H1 (cell line): Measurements from ENCODE around the gene RIPPLY1. TPM values are rescaled to one million over a fixed set of nuclear protein-coding genes. Genes with fewer than 3 reads are reported as not detected.
"Not testable (repeated sequence)": the region's sequence is repeated elsewhere in the genome, so short reads cannot be mapped to it uniquely, and the experiment has no call there.

Source experiments
- CTCF ChIA-PET: fragments of 300-600 bp; sonication (Branson Sonifier 250); formaldehyde crosslinking; loops from one replicate; lab custom pipeline; 2021; ENCODE audit not compliant: partially characterized antibody; lab: Charles Lee
- POLR2A ChIA-PET: fragments of 300-600 bp; sonication (Branson Sonifier 250); formaldehyde crosslinking; loops from one replicate; lab custom pipeline; 2021; ENCODE audit warnings: inconsistent platforms; ENCODE audit not compliant: partially characterized antibody; lab: Charles Lee
- DNase-seq, 2 experiments: peaks; one replicate each; pipeline versions ENCODE4 v3.0.0 to v3.0.0-alpha.2; 2010 to 2022; ENCODE audit warnings: low spot score in 2 of 2, low read depth in 1 of 2, mixed read lengths in 1 of 2
- FAIRE-seq: peaks from 2 replicates; lab custom pipeline; 2011; peaks lifted over from hg19 to GRCh38; lab: Jason Lieb, UNC
- H2AFZ ChIP-seq: 2 replicates; pipeline ENCODE4 v1.8.1; 2012; ENCODE audit warnings: low read length, inconsistent platforms
- H2AK5ac ChIP-seq: 2 replicates; pipeline ENCODE4 v1.6.1; 2013; ENCODE audit warnings: low read depth, low read length
- H2BK120ac ChIP-seq: replicated peaks from 2 replicates; pipeline ENCODE3; 2013; ENCODE audit warnings: low read depth, low read length, inconsistent platforms
- H2BK12ac ChIP-seq: 2 replicates; pipeline ENCODE4 v1.6.1; 2013; ENCODE audit warnings: low read depth, low read length
- H2BK15ac ChIP-seq: 2 replicates; pipeline ENCODE4 v1.6.1; 2013; ENCODE audit warnings: low read length
- H2BK20ac ChIP-seq: 2 replicates; pipeline ENCODE4 v1.6.1; 2013; ENCODE audit warnings: low read length
- H2BK5ac ChIP-seq: 2 replicates; pipeline ENCODE4 v1.6.1; 2013; ENCODE audit warnings: low read depth, low read length
- H3K14ac ChIP-seq: 2 replicates; pipeline ENCODE4 v1.6.1; 2013; ENCODE audit warnings: inconsistent platforms; ENCODE audit not compliant: insufficient read length
- H3K18ac ChIP-seq: 2 replicates; pipeline ENCODE4 v1.6.1; 2013; ENCODE audit warnings: low read length; ENCODE audit errors: extremely low read depth
- H3K23ac ChIP-seq: 2 replicates; pipeline ENCODE4 v1.6.1; 2013; ENCODE audit warnings: inconsistent platforms; ENCODE audit not compliant: insufficient read length
- H3K23me2 ChIP-seq: 2 replicates; pipeline ENCODE4 v1.6.1; 2013; ENCODE audit warnings: low read depth, low read length
- H3K27ac ChIP-seq: 2 replicates; pipeline ENCODE4 v1.6.1; 2011; ENCODE audit warnings: low read depth, low read length, inconsistent platforms
- H3K27me3 ChIP-seq, 4 experiments: replicated peaks in 1 of 4; 1 replicate in 1 of 4; 2 replicates in 3 of 4; pipeline versions ENCODE4 v1.6.1 to v1.8.1; 2011 to 2013; ENCODE audit warnings: low read length in 3 of 4, mild to moderate bottlenecking in 3 of 4, inconsistent platforms in 2 of 4, mixed read lengths in 2 of 4, moderate library complexity in 1 of 4; ENCODE audit not compliant: control insufficient read depth in 3 of 4, insufficient read depth in 3 of 4; ENCODE audit errors: extremely low read depth in 1 of 4
- H3K36me3 ChIP-seq, 4 experiments: 2 replicates each; pipeline versions ENCODE4 v1.6.1 to v1.8.1; 2011 to 2013; ENCODE audit warnings: mild to moderate bottlenecking in 4 of 4, low read length in 3 of 4, moderate library complexity in 2 of 4, control low read depth in 1 of 4, inconsistent platforms in 1 of 4; ENCODE audit not compliant: insufficient read depth in 4 of 4, control insufficient read depth in 2 of 4
- H3K4ac ChIP-seq: replicated peaks from 2 replicates; pipeline ENCODE3; 2013; ENCODE audit warnings: low read length, low read depth, mixed read lengths, inconsistent platforms; ENCODE audit not compliant: insufficient read length
- H3K4me1 ChIP-seq, 4 experiments: replicated peaks in 1 of 4; 1 replicate in 1 of 4; 2 replicates in 3 of 4; pipeline versions ENCODE4 v1.6.1 to v1.8.1; 2011 to 2013; ENCODE audit warnings: low read length in 3 of 4, inconsistent platforms in 2 of 4, mixed read lengths in 1 of 4; ENCODE audit not compliant: insufficient read depth in 4 of 4, control insufficient read depth in 3 of 4
- H3K4me2 ChIP-seq, 2 experiments: 2 replicates each; pipeline versions ENCODE4 v1.6.1 to v1.8.1; 2011 to 2013; ENCODE audit warnings: low read depth in 2 of 2, low read length in 2 of 2, control low read depth in 1 of 2, inconsistent platforms in 1 of 2, mild to moderate bottlenecking in 1 of 2; ENCODE audit not compliant: insufficient read depth in 1 of 2
- H3K4me3 ChIP-seq, 4 experiments: fragments of 200-600, 300-600 bp in 1 of 4; sonication (generic), shearing (Covaris generic), sonication (Bioruptor Twin) in 1 of 4; 2 replicates each; pipeline versions ENCODE4 v1.5.1 to v1.8.1; 2011 to 2016; ENCODE audit warnings: low read length in 4 of 4, low read depth in 3 of 4, control low read depth in 2 of 4, inconsistent platforms in 2 of 4, mild to moderate bottlenecking in 2 of 4, mixed read lengths in 1 of 4, moderate library complexity in 1 of 4; ENCODE audit not compliant: insufficient read depth in 2 of 4; ENCODE audit errors: extremely low read depth in 1 of 4
- H3K56ac ChIP-seq: replicated peaks from 2 replicates; pipeline ENCODE3; 2013; ENCODE audit warnings: low read depth, mild to moderate bottlenecking, mixed read lengths, low read length, inconsistent platforms; ENCODE audit not compliant: insufficient read length
- H3K79me1 ChIP-seq: 2 replicates; pipeline ENCODE4 v1.6.1; 2013; ENCODE audit warnings: low read depth, low read length, control low read depth
- H3K79me2 ChIP-seq, 2 experiments: 2 replicates each; pipeline versions ENCODE4 v1.6.1 to v1.8.1; 2012 to 2013; ENCODE audit warnings: low read length in 2 of 2, mild to moderate bottlenecking in 2 of 2, inconsistent platforms in 1 of 2; ENCODE audit not compliant: insufficient read depth in 2 of 2, control insufficient read depth in 1 of 2
- H3K9ac ChIP-seq, 4 experiments: replicated peaks in 1 of 4; 1 replicate in 1 of 4; 2 replicates in 3 of 4; pipeline versions ENCODE4 v1.6.1 to v1.8.1; 2011 to 2013; ENCODE audit warnings: low read depth in 3 of 4, low read length in 3 of 4, control low read depth in 2 of 4, mild to moderate bottlenecking in 2 of 4, moderate library complexity in 2 of 4, inconsistent platforms in 1 of 4; ENCODE audit errors: extremely low read depth in 1 of 4
- H3K9me3 ChIP-seq, 2 experiments: 2 replicates each; pipeline versions ENCODE4 v1.6.1 to v1.8.1; 2012 to 2013; ENCODE audit warnings: mild to moderate bottlenecking in 2 of 2, moderate library complexity in 2 of 2, control low read depth in 1 of 2, inconsistent platforms in 1 of 2, low read depth in 1 of 2, low read length in 1 of 2, mixed read lengths in 1 of 2; ENCODE audit not compliant: insufficient read depth in 2 of 2
- H4K20me1 ChIP-seq, 2 experiments: replicated peaks in 1 of 2; 2 replicates each; pipeline versions ENCODE3 to v1.8.1; 2011 to 2013; ENCODE audit warnings: inconsistent platforms in 2 of 2, low read length in 2 of 2, mild to moderate bottlenecking in 1 of 2; ENCODE audit not compliant: insufficient read depth in 2 of 2, control insufficient read depth in 1 of 2
- H4K5ac ChIP-seq: 2 replicates; pipeline ENCODE4 v1.6.1; 2013; ENCODE audit warnings: low read length, low read depth, mixed read lengths, inconsistent platforms; ENCODE audit not compliant: insufficient read length
- H4K8ac ChIP-seq: 2 replicates; pipeline ENCODE4 v1.8.0; 2013; ENCODE audit warnings: mild to moderate bottlenecking, moderate library complexity, low read length, inconsistent platforms; ENCODE audit not compliant: insufficient read depth; ENCODE audit errors: extremely low read depth
- H4K91ac ChIP-seq: replicated peaks from 2 replicates; pipeline ENCODE3; 2013; ENCODE audit warnings: low read length, mixed read lengths, inconsistent platforms; ENCODE audit not compliant: insufficient read length
- WGBS, 2 experiments: shearing (Covaris generic) in 1 of 2; methylation state at CpG; one replicate each; pipeline versions ENCODE4 v1.1.6 to v1.1.7; 2013 to 2015; ENCODE audit warnings: low lambda C conversion rate in 2 of 2, mixed read lengths in 2 of 2, inconsistent platforms in 1 of 2, low coverage in 1 of 2, missing lambda C conversion rate in 1 of 2; ENCODE audit not compliant: insufficient replicate concordance in 2 of 2, insufficient coverage in 1 of 2, insufficient read length in 1 of 2; ENCODE audit errors: extremely low coverage in 1 of 2, missing lambda C conversion rate in 1 of 2; 5-methylcytosine and 5-hydroxymethylcytosine counted together
- polyA plus RNA-seq, 7 experiments: library from polyadenylated mRNA; depleted of rRNA in 3 of 7; stranded (reverse) in 5 of 7; unstranded in 2 of 7; fragments of >200 nt in 5 of 7; fragments of 200-250 nt in 2 of 7; gene quantifications; 1 replicate in 5 of 7; 2 replicates in 1 of 7; 4 replicates in 1 of 7; pipeline versions ENCODE4 v1.2.1 to v1.2.3, GENCODE V29; 2011 to 2013; ENCODE audit warnings: missing spikeins in 2 of 7, mixed read lengths in 2 of 7
- total RNA-seq: library from RNA; stranded (reverse); fragmentation: NEBNext Ultra II Directional; extraction: Animal tissue kit (Norgen Biotek cat#: 25700); gene quantifications from 2 replicates; pipeline ENCODE4 v1.2.1, GENCODE V29; 2021

The RIPPLY1 gene
- total and polyA plus RNA-seq, 2 of the 8 experiments (the other 6 are each of a cell fraction or from before 2014, with no cell fraction given): not detected

- H3K4ac ChIP-seq, H3K79me1 ChIP-seq, H2AFZ ChIP-seq, H3K9me3 ChIP-seq, H3K27me3 ChIP-seq, POLR2A ChIA-PET, H3K4me3 ChIP-seq, H4K5ac ChIP-seq, H3K56ac ChIP-seq, H4K20me1 ChIP-seq, H2BK120ac ChIP-seq, H3K4me1 ChIP-seq, H2BK12ac ChIP-seq, H4K91ac ChIP-seq, H3K23ac ChIP-seq, FAIRE-seq, H2BK5ac ChIP-seq, DNase-seq, H3K4me2 ChIP-seq, H2AK5ac ChIP-seq, H3K23me2 ChIP-seq, H3K27ac ChIP-seq, H2BK20ac ChIP-seq, H3K18ac ChIP-seq, H2BK15ac ChIP-seq, H3K9ac ChIP-seq, H4K8ac ChIP-seq, H3K14ac ChIP-seq, H3K36me3 ChIP-seq, H3K79me2 ChIP-seq: not testable (repeated sequence)
- WGBS, 2 experiments: no CpG with 5 or more reads among the region's 2 CpGs
- CTCF ChIA-PET: interaction anchor here (4.2 kb wide), 1 partner anchor 21 kb away, joined by 19 read pairs; no protein-coding TSS in a partner anchor
These were observed 30.3 kb downstream of the RIPPLY1 start for GRCh38 chrX:106872796-106873195.
